HepG2 (cell line): ENCODE measurements around the gene PPP1CC. TPM values are rescaled to one million over a fixed set of nuclear protein-coding genes. Genes with fewer than 3 reads are reported as not detected.

Experiments
- CBX5 ChIP-seq: sonication (generic); formaldehyde crosslinking; IDR thresholded peaks from 2 replicates; pipeline ENCODE4 v1.4.0; 2020; ENCODE audit warnings: missing genetic modification reagents, borderline replicate concordance
- CCAR2 ChIP-seq: fragments of 200-400 bp; formaldehyde crosslinking; optimal IDR thresholded peaks from 2 replicates; pipeline ENCODE3; 2018; ENCODE audit warnings: low read depth, mild to moderate bottlenecking, low read length, moderate library complexity
- CREB3 ChIP-seq: sonication (generic); formaldehyde crosslinking; IDR thresholded peaks from 2 replicates; pipeline ENCODE4 v1.5.0; 2020; ENCODE audit warnings: missing genetic modification reagents
- HOXA7 ChIP-seq: sonication (generic); formaldehyde crosslinking; IDR thresholded peaks from 2 replicates; pipeline ENCODE4 v1.8.1; 2022; ENCODE audit warnings: mild to moderate bottlenecking, missing genetic modification reagents, moderate library complexity
- KAT2B ChIP-seq: fragments of 150-350 bp; IDR thresholded peaks from 2 replicates; pipeline ENCODE4 v1.6.1; 2014; ENCODE audit warnings: low read depth, low read length, borderline replicate concordance
- KLF6 ChIP-seq: IDR thresholded peaks from 2 replicates; pipeline ENCODE4 v1.8.0; 2016; ENCODE audit warnings: missing biosample characterization, missing genetic modification reagents
- MED13 ChIP-seq: sonication (generic); formaldehyde crosslinking; IDR thresholded peaks from 2 replicates; pipeline ENCODE4 v1.5.0; 2020; ENCODE audit warnings: missing genetic modification reagents
- SMAD3 ChIP-seq: sonication (generic); formaldehyde crosslinking; IDR thresholded peaks from 2 replicates; pipeline ENCODE4 v1.4.0; 2020; ENCODE audit warnings: missing genetic modification reagents
- SRSF1 ChIP-seq: fragments of 200-400 bp; formaldehyde crosslinking; optimal IDR thresholded peaks from 2 replicates; pipeline ENCODE3; 2017; ENCODE audit warnings: mild to moderate bottlenecking, low read depth, low read length, moderate library complexity
- TSC22D2 ChIP-seq: sonication (generic); formaldehyde crosslinking; IDR thresholded peaks from 2 replicates; pipeline ENCODE4 v1.5.1; 2020; ENCODE audit warnings: missing genetic modification reagents, mild to moderate bottlenecking, borderline replicate concordance
- ZKSCAN8 ChIP-seq: IDR thresholded peaks from 2 replicates; pipeline ENCODE4 v1.6.1; 2016; ENCODE audit warnings: borderline replicate concordance, missing genetic modification reagents, missing compliant biosample characterization
- ZNF20 ChIP-seq: sonication (generic); formaldehyde crosslinking; IDR thresholded peaks from 2 replicates; pipeline ENCODE4 v1.4.0; 2020; ENCODE audit warnings: mild to moderate bottlenecking, moderate library complexity, missing genetic modification reagents
- ZNF276 ChIP-seq: sonication (generic); formaldehyde crosslinking; IDR thresholded peaks from 2 replicates; pipeline ENCODE4 v1.4.0; 2020; ENCODE audit warnings: mild to moderate bottlenecking, low read depth, missing genetic modification reagents
- ZNF337 ChIP-seq: sonication (generic); formaldehyde crosslinking; IDR thresholded peaks from 2 replicates; pipeline ENCODE4 v1.5.1; 2020; ENCODE audit warnings: missing genetic modification reagents, low read depth, mild to moderate bottlenecking, borderline replicate concordance
- ZNF619 ChIP-seq: sonication (generic); formaldehyde crosslinking; IDR thresholded peaks from 2 replicates; pipeline ENCODE4 v1.4.0; 2020; ENCODE audit warnings: mild to moderate bottlenecking, missing genetic modification reagents
- ZSCAN20 ChIP-seq: sonication (generic); formaldehyde crosslinking; IDR thresholded peaks from 2 replicates; pipeline ENCODE4 v1.4.0; 2020; ENCODE audit warnings: missing genetic modification reagents, mild to moderate bottlenecking, borderline replicate concordance
- polyA plus RNA-seq, 8 experiments: library from polyadenylated mRNA; depleted of rRNA in 3 of 8; stranded (reverse) in 7 of 8; unstranded in 1 of 8; fragments of >200 nt; fragmentation: Illumina TruSeq in 4 of 8; extraction: Trizol in 4 of 8; gene quantifications; 2 replicates each; pipeline versions ENCODE4 v1.2.1 to v1.2.3, GENCODE V29; 2011 to 2016; ENCODE audit warnings: low read depth in 4 of 8, missing spikeins in 1 of 8, mixed read lengths in 1 of 8; ENCODE audit not compliant: insufficient read depth in 1 of 8
- total RNA-seq, 5 experiments: library from RNA; depleted of rRNA; stranded (reverse); fragments of >200 nt; fragmentation: Illumina TruSeq; extraction: Trizol; gene quantifications; 2 replicates each; pipeline ENCODE4 v1.2.3, GENCODE V29; 2016; ENCODE audit warnings: low read depth in 1 of 5
- TF ChIP-seq, protein P1 (sequence below): sonication (generic); formaldehyde crosslinking; IDR thresholded peaks from 2 replicates; pipeline ENCODE4 v1.4.0; 2020; ENCODE audit warnings: mild to moderate bottlenecking, missing genetic modification reagents
- TF ChIP-seq, protein P2 (sequence below): sonication (generic); formaldehyde crosslinking; IDR thresholded peaks from 2 replicates; pipeline ENCODE4 v1.4.0; 2020; ENCODE audit warnings: mild to moderate bottlenecking, missing genetic modification reagents
- TF ChIP-seq, protein P3 (sequence below): IDR thresholded peaks from 2 replicates; pipeline ENCODE4 v1.6.1; 2016; ENCODE audit warnings: missing compliant biosample characterization, missing genetic modification reagents, borderline replicate concordance

Gene PPP1CC
- total and polyA plus RNA-seq, 2 of the 13 experiments (the other 11 are each of a cell fraction or from before 2014, with no cell fraction given): 178 to 187 TPM

GRCh38 chr12:110742718-110743570 lies at the start of gene PPP1CC (continued):
- TF ChIP-seq ZNF337 (CRISPR knock-in tag) (no peak), MED13 (no peak), ZNF276 (CRISPR knock-in tag) (no peak), KAT2B (no peak), ZNF20 (CRISPR knock-in tag) (no peak), ZNF619 (CRISPR knock-in tag) (no peak), TSC22D2 (CRISPR knock-in tag) (peak; percentile 58; the same call in 1 of the 2 replicates), ZSCAN20 (CRISPR knock-in tag) (0 out of 2 replicates have a peak, but pooled peaks have one; percentile 59), CBX5 (CRISPR knock-in tag) (peak; percentile 47; the same call in 1 of the 2 replicates), SRSF1 (no peak), KLF6 (CRISPR knock-in tag) (peak; percentile 64; the same call in 1 of the 2 replicates), SMAD3 (CRISPR knock-in tag) (0 out of 2 replicates have a peak, but pooled peaks have one; percentile 44), HOXA7 (CRISPR knock-in tag) (no peak), CCAR2 (no peak), CREB3 (CRISPR knock-in tag) (peak; percentile 31; the same call in 1 of the 2 replicates), ZKSCAN8 (CRISPR knock-in tag) (0 out of 2 replicates have a peak, but pooled peaks have one; percentile 8)
- TF ChIP-seq, protein P1, sequence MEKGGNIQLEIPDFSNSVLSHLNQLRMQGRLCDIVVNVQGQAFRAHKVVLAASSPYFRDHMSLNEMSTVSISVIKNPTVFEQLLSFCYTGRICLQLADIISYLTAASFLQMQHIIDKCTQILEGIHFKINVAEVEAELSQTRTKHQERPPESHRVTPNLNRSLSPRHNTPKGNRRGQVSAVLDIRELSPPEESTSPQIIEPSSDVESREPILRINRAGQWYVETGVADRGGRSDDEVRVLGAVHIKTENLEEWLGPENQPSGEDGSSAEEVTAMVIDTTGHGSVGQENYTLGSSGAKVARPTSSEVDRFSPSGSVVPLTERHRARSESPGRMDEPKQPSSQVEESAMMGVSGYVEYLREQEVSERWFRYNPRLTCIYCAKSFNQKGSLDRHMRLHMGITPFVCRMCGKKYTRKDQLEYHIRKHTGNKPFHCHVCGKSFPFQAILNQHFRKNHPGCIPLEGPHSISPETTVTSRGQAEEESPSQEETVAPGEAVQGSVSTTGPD (CRISPR knock-in tag): no peak
- TF ChIP-seq, protein P2, sequence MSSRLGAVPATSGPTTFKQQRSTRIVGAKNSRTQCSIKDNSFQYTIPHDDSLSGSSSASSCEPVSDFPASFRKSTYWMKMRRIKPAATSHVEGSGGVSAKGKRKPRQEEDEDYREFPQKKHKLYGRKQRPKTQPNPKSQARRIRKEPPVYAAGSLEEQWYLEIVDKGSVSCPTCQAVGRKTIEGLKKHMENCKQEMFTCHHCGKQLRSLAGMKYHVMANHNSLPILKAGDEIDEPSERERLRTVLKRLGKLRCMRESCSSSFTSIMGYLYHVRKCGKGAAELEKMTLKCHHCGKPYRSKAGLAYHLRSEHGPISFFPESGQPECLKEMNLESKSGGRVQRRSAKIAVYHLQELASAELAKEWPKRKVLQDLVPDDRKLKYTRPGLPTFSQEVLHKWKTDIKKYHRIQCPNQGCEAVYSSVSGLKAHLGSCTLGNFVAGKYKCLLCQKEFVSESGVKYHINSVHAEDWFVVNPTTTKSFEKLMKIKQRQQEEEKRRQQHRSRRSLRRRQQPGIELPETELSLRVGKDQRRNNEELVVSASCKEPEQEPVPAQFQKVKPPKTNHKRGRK: no peak
- TF ChIP-seq, protein P3, sequence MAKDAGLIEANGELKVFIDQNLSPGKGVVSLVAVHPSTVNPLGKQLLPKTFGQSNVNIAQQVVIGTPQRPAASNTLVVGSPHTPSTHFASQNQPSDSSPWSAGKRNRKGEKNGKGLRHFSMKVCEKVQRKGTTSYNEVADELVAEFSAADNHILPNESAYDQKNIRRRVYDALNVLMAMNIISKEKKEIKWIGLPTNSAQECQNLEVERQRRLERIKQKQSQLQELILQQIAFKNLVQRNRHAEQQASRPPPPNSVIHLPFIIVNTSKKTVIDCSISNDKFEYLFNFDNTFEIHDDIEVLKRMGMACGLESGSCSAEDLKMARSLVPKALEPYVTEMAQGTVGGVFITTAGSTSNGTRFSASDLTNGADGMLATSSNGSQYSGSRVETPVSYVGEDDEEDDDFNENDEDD (CRISPR knock-in tag): peak; percentile 71; the same call in 1 of the 2 replicates
